PC-3 (cell line): ENCODE results near the gene GSK3B. TPM values are rescaled to one million over a fixed set of nuclear protein-coding genes. Genes with fewer than 3 reads are reported as not detected.

Source experiments
- ATAC-seq: fragments of 200-7000 bp; cut with Tn5 transposase; 2 replicates; pipeline ENCODE4 v1.9.1; 2020; ENCODE audit warnings: mild to moderate bottlenecking, moderate library complexity
- BruUV-seq: library from RNA; stranded (reverse); fragments of 400-500 nt; replicated peaks from 2 replicates; lab custom pipeline; 2021; lab: Mats Ljungman, UMichigan
- CTCF ChIA-PET: fragments of 300-600 bp; sonication (Branson Sonifier 250); formaldehyde crosslinking; loops from one replicate; lab custom pipeline; 2022; ENCODE audit warnings: antibody characterized with exemption; lab: Charles Lee
- POLR2A ChIA-PET: fragments of 300-600 bp; sonication (Branson Sonifier 250); formaldehyde crosslinking; loops from one replicate; lab custom pipeline; 2022; ENCODE audit warnings: antibody characterized with exemption; ENCODE audit not compliant: unreplicated experiment; lab: Charles Lee
- DNase-seq: peaks from one replicate; pipeline ENCODE4 v3.0.0-alpha.2; 2015
- H2AFZ ChIP-seq: fragments of 300-600 bp; sonication (generic); 2 replicates; pipeline ENCODE4 v1.6.0; 2016; ENCODE audit warnings: antibody characterized with exemption, low read length
- H3F3A ChIP-seq: fragments of 300-600 bp; sonication (generic); one replicate; pipeline ENCODE4 v1.6.0; 2017; ENCODE audit warnings: antibody characterized with exemption, low read length, control low read depth, mild to moderate bottlenecking; ENCODE audit not compliant: unreplicated experiment
- H3K27ac ChIP-seq: fragments of 300-600 bp; sonication (generic); 2 replicates; pipeline ENCODE4 v1.5.1; 2016; ENCODE audit warnings: mild to moderate bottlenecking, low read length
- H3K27me3 ChIP-seq: fragments of 300-600 bp; sonication (generic); 2 replicates; pipeline ENCODE4 v1.6.1; 2016; ENCODE audit warnings: low read length, mixed read lengths
- H3K36me3 ChIP-seq: fragments of 300-600 bp; sonication (generic); 2 replicates; pipeline ENCODE4 v1.6.1; 2016; ENCODE audit warnings: low read depth, mixed run types, low read length, mixed read lengths
- H3K4me1 ChIP-seq: fragments of 300-600 bp; sonication (generic); 2 replicates; pipeline ENCODE4 v1.5.1; 2016; ENCODE audit warnings: low read length; ENCODE audit not compliant: insufficient read depth
- H3K4me2 ChIP-seq: fragments of 300-600 bp; sonication (generic); 2 replicates; pipeline ENCODE4 v1.6.0; 2016; ENCODE audit warnings: low read length
- H3K4me3 ChIP-seq: fragments of 300-600 bp; sonication (generic); 2 replicates; pipeline ENCODE4 v1.5.1; 2016; ENCODE audit warnings: mild to moderate bottlenecking, low read length, mixed read lengths
- H3K79me2 ChIP-seq: fragments of 300-600 bp; sonication (generic); 2 replicates; pipeline ENCODE4 v1.6.1; 2017; ENCODE audit warnings: low read length, mixed read lengths
- H3K9ac ChIP-seq: fragments of 300-600 bp; sonication (generic); 2 replicates; pipeline ENCODE4 v1.6.0; 2016; ENCODE audit warnings: mild to moderate bottlenecking, low read length
- H3K9me2 ChIP-seq: fragments of 300-600 bp; sonication (generic); replicated peaks from 2 replicates; pipeline ENCODE4 v1.6.1; 2016; ENCODE audit warnings: mixed run types, low read length, mixed read lengths
- H3K9me3 ChIP-seq: fragments of 300-600 bp; sonication (generic); 2 replicates; pipeline ENCODE4 v1.6.1; 2016; ENCODE audit warnings: low read length, mixed read lengths
- H4K20me1 ChIP-seq: fragments of 300-600 bp; sonication (generic); 2 replicates; pipeline ENCODE4 v1.6.1; 2016; ENCODE audit warnings: low read length, mixed read lengths
- CTCF ChIP-seq: fragments of 300-600 bp; sonication (generic); conservative IDR thresholded peaks from 2 replicates; pipeline ENCODE4 v1.5.1; 2017; ENCODE audit warnings: antibody characterized with exemption, low read depth, mild to moderate bottlenecking, low read length
- EZH2 ChIP-seq: fragments of 300-600 bp; sonication (generic); IDR thresholded peaks from one replicate; pipeline ENCODE4 v1.6.1; 2017; ENCODE audit warnings: antibody characterized with exemption, mild to moderate bottlenecking, low read length; ENCODE audit not compliant: unreplicated experiment
- EZH2phosphoT487 ChIP-seq: fragments of 300-600 bp; sonication (generic); IDR thresholded peaks from 2 replicates; pipeline ENCODE4 v1.6.1; 2018; ENCODE audit warnings: mild to moderate bottlenecking, antibody characterized with exemption, low read length, borderline replicate concordance
- intact Hi-C: fragments of 100-400 bp; cut with micrococcal nuclease; formaldehyde crosslinking; loops from 2 replicates; pipeline ENCODE4 v1.9.0; 2023
- total RNA-seq: library from RNA; depleted of rRNA; stranded (reverse); fragments of >200 nt; gene quantifications from 2 replicates; pipeline ENCODE4 v1.2.3, GENCODE V29; 2014

GSK3B gene
- total RNA-seq, 1 experiment from 2014 or later = 55.8 TPM

- Histone ChIP-seq H3K27ac (no peak overlapping the region), H2AFZ (no peak overlapping the region), H3K79me2 (no peaks in the 10 kb centered on the region), H3K36me3 (peaks cover 3% of the 10 kb centered on the region; the same call in 1 of the 2 replicates), H3K4me3 (no peak overlapping the region), H3F3A (no peaks in the 10 kb centered on the region), H3K9ac (no peak overlapping the region), H4K20me1 (no peaks in the 10 kb centered on the region), H3K4me2 (no peak overlapping the region), H3K27me3 (no peaks in the 10 kb centered on the region), H3K4me1 (no peaks in the 10 kb centered on the region), H3K9me3 (no peaks in the 10 kb centered on the region), H3K9me2 (no peaks in the 10 kb centered on the region)
- intact Hi-C loops = no loop called here
- ChIA-PET CTCF (no interaction called here), POLR2A (no interaction called here)
- no peak for DNase-seq
- ATAC-seq = no peak
- TF ChIP-seq EZH2phosphoT487 (no peak), EZH2 (no peak), CTCF (no peak)
- BruUV-seq = no TSS peak
Measured at GRCh38 chr3:119835556-119835955, 258.7 kb downstream of the GSK3B start.

- POLR2A ChIA-PET = no interaction called here
- H3K27me3 ChIP-seq = no peaks in the 10 kb centered on the region
- H3K4me2 ChIP-seq = no peak overlapping the region
- no peak overlapping the region for H2AFZ ChIP-seq
- no peaks in the 10 kb centered on the region for H3F3A ChIP-seq
- peaks cover 3% of the 10 kb centered on the region; the same call in 1 of the 2 replicates for H3K36me3 ChIP-seq
- intact Hi-C loops = no loop called here
- no peak for ATAC-seq
- no peak for DNase-seq
- no peaks in the 10 kb centered on the region for H3K9me2 ChIP-seq
- CTCF ChIA-PET = no interaction called here
- no TSS peak for BruUV-seq
- H3K27ac ChIP-seq = no peak overlapping the region
- H4K20me1 ChIP-seq = no peaks in the 10 kb centered on the region
- H3K4me3 ChIP-seq = no peak overlapping the region
- no peaks in the 10 kb centered on the region for H3K9me3 ChIP-seq
- H3K4me1 ChIP-seq = no peaks in the 10 kb centered on the region
- no peaks in the 10 kb centered on the region for H3K79me2 ChIP-seq
- TF ChIP-seq EZH2 = no peak
- TF ChIP-seq EZH2phosphoT487 = no peak
- no peak for TF ChIP-seq CTCF
- no peak overlapping the region for H3K9ac ChIP-seq
Measured at GRCh38 chr3:119834754-119835370, 259.4 kb downstream of the GSK3B start.

- intact Hi-C loops = no loop called here
- BruUV-seq = no TSS peak
- Histone ChIP-seq H3K9me2 (no peaks in the 10 kb centered on the region), H3K27ac (no peak overlapping the region), H3K4me1 (no peaks in the 10 kb centered on the region), H3K9me3 (no peaks in the 10 kb centered on the region), H3K4me2 (no peak overlapping the region), H4K20me1 (no peaks in the 10 kb centered on the region), H3K79me2 (no peaks in the 10 kb centered on the region), H3F3A (no peaks in the 10 kb centered on the region), H3K9ac (no peak overlapping the region), H3K36me3 (peaks cover 2% of the 10 kb centered on the region; the same call in 1 of the 2 replicates), H2AFZ (no peak overlapping the region), H3K4me3 (no peak overlapping the region), H3K27me3 (no peaks in the 10 kb centered on the region)
- CTCF ChIA-PET = no interaction called here
- TF ChIP-seq EZH2 (no peak), EZH2phosphoT487 (no peak), CTCF (no peak)
- ATAC-seq (peak; percentile 46; the same call in 1 of the 2 replicates), DNase-seq (no peak)
- POLR2A ChIA-PET = no interaction called here
Measured at GRCh38 chr3:119831941-119832371, 262.3 kb downstream of the GSK3B start.
